PC-3 (cell line): ENCODE data around the gene MRPL30.

Experiments used
- EZH2 ChIP-seq: fragments of 300-600 bp; sonication (generic); IDR thresholded peaks from one replicate; pipeline ENCODE4 v1.6.1; 2017; ENCODE audit warnings: antibody characterized with exemption, mild to moderate bottlenecking, low read length; ENCODE audit not compliant: unreplicated experiment
- TF ChIP-seq, protein P1 (sequence below): fragments of 300-600 bp; sonication (generic); conservative IDR thresholded peaks from 2 replicates; pipeline ENCODE4 v1.5.1; 2017; ENCODE audit warnings: antibody characterized with exemption, low read depth, mild to moderate bottlenecking, low read length

DNA sequence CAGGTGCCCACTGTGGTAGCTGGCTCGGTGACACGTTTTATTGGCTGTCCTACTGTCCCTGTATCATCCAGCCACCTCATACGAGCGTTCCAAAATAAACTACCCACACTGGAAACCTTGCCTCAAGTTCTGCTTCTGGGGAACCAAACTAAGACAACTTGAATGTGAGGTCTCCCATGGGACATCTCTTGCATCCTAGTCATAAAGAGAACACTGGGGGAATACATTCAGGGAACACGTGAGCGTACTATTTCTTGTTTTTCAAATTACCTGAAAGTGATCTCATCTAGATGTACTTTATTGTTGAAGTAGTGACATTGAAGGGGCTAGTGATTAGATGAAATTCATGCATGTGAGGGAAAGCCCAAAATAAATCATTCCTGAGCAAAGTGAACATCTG lies 59.4 kb downstream of the MRPL30 start:
- TF ChIP-seq, protein P1, sequence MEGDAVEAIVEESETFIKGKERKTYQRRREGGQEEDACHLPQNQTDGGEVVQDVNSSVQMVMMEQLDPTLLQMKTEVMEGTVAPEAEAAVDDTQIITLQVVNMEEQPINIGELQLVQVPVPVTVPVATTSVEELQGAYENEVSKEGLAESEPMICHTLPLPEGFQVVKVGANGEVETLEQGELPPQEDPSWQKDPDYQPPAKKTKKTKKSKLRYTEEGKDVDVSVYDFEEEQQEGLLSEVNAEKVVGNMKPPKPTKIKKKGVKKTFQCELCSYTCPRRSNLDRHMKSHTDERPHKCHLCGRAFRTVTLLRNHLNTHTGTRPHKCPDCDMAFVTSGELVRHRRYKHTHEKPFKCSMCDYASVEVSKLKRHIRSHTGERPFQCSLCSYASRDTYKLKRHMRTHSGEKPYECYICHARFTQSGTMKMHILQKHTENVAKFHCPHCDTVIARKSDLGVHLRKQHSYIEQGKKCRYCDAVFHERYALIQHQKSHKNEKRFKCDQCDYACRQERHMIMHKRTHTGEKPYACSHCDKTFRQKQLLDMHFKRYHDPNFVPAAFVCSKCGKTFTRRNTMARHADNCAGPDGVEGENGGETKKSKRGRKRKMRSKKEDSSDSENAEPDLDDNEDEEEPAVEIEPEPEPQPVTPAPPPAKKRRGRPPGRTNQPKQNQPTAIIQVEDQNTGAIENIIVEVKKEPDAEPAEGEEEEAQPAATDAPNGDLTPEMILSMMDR: no peak
- TF ChIP-seq EZH2: no peak
